GM12878 (cell line): Measurements from ENCODE around the gene NKD2. TPM values are rescaled to one million over a fixed set of nuclear protein-coding genes. Genes with fewer than 3 reads are reported as not detected.

ENCODE experiments used
- ATAC-seq: fragments of 200-7000 bp; cut with Tn5 transposase; 3 replicates; pipeline ENCODE4 v1.9.1; 2020; ENCODE audit warnings: mild to moderate bottlenecking, moderate library complexity
- BruUV-seq: library from RNA; stranded (reverse); fragments of 400-500 nt; replicated peaks from 2 replicates; lab custom pipeline; 2021; lab: Mats Ljungman, UMichigan
- CTCF ChIA-PET: fragments of 300-600 bp; sonication (Branson Sonifier 250); formaldehyde crosslinking; extraction: SDS; loops from one replicate; lab custom pipeline; 2021; ENCODE audit warnings: inconsistent platforms; lab: Yijun Ruan, JAX
- POLR2A ChIA-PET: fragments of 350-600 bp; formaldehyde crosslinking; extraction: SDS; loops from one replicate; lab custom pipeline; 2021; ENCODE audit warnings: inconsistent platforms; lab: Charles Lee
- RAD21 ChIA-PET: fragments of 300-600 bp; sonication (Branson Sonifier 250); formaldehyde crosslinking; loops from one replicate; lab custom pipeline; 2023; ENCODE audit warnings: antibody characterized with exemption; ENCODE audit not compliant: unreplicated experiment; lab: Charles Lee
- SMC1A ChIA-PET: fragments of 300-600 bp; sonication (Branson Sonifier 250); formaldehyde crosslinking; loops from one replicate; lab custom pipeline; 2023; ENCODE audit not compliant: unreplicated experiment, uncharacterized antibody; lab: Charles Lee
- DNase-seq: peaks from one replicate; pipeline ENCODE4 v3.0.0-alpha.2; 2011; ENCODE audit warnings: low read depth, low spot score
- FAIRE-seq: peaks from 3 replicates; lab custom pipeline; 2011; peaks lifted over from hg19 to GRCh38; lab: Jason Lieb, UNC
- H2AFZ ChIP-seq: 2 replicates; pipeline ENCODE4 v1.6.0; 2011; ENCODE audit warnings: low read depth, low read length, control low read depth; ENCODE audit not compliant: control insufficient read depth
- H3K27ac ChIP-seq: 2 replicates; pipeline ENCODE4 v1.5.1; 2011; ENCODE audit warnings: control low read depth; ENCODE audit not compliant: control insufficient read depth, insufficient read depth
- H3K27me3 ChIP-seq, 2 experiments: replicated peaks in 1 of 2; 2 replicates each; pipeline versions ENCODE4 v1.6.0 to v1.6.1; 2011; ENCODE audit warnings: low read length in 1 of 2; ENCODE audit not compliant: control insufficient read depth in 2 of 2, insufficient read depth in 2 of 2
- H3K36me3 ChIP-seq, 2 experiments: 2 replicates each; pipeline ENCODE4 v1.5.1; 2011; ENCODE audit warnings: low read length in 1 of 2; ENCODE audit not compliant: control insufficient read depth in 2 of 2, insufficient read depth in 2 of 2
- H3K4me1 ChIP-seq: 2 replicates; pipeline ENCODE4 v1.6.1; 2011; ENCODE audit warnings: mild to moderate bottlenecking, low read length, moderate library complexity, mixed read lengths; ENCODE audit not compliant: control insufficient read depth, insufficient read depth
- H3K4me2 ChIP-seq: 2 replicates; pipeline ENCODE4 v1.6.0; 2011; ENCODE audit warnings: control low read depth; ENCODE audit not compliant: control insufficient read depth, insufficient read depth
- H3K4me3 ChIP-seq: fragments of 200-600 bp; sonication (generic); 2 replicates; pipeline ENCODE4 v1.5.1; 2016
- H3K79me2 ChIP-seq: 2 replicates; pipeline ENCODE4 v1.6.0; 2011; ENCODE audit warnings: low read length; ENCODE audit not compliant: control insufficient read depth, insufficient read depth
- H3K9ac ChIP-seq: 2 replicates; pipeline ENCODE4 v1.8.0; 2011; ENCODE audit warnings: low read length, control low read depth, mixed read lengths; ENCODE audit not compliant: control insufficient read depth, insufficient read depth
- H3K9me3 ChIP-seq: replicated peaks from 3 replicates; pipeline ENCODE4 v1.5.1; 2011; ENCODE audit warnings: mild to moderate bottlenecking, low read length; ENCODE audit not compliant: control insufficient read depth, insufficient read depth
- H4K20me1 ChIP-seq: 2 replicates; pipeline ENCODE4 v1.6.0; 2011; ENCODE audit not compliant: control insufficient read depth, insufficient read depth
- GATAD2B ChIP-seq: fragments of 450-650 bp; conservative IDR thresholded peaks from 2 replicates; pipeline ENCODE4 v1.6.1; 2017; ENCODE audit warnings: low read depth, mild to moderate bottlenecking, moderate library complexity
- WGBS: methylation state at CpG from one replicate; pipeline ENCODE4 v1.1.6; 2016; ENCODE audit warnings: low lambda C conversion rate; ENCODE audit not compliant: insufficient replicate concordance, insufficient coverage; ENCODE audit errors: missing lambda C conversion rate; 5-methylcytosine and 5-hydroxymethylcytosine counted together
- in situ Hi-C: fragments of 300-500 bp; cut with MboI; formaldehyde crosslinking; loops from 9 replicates; pipeline ENCODE4 v1.14.3; 2018; ENCODE audit warnings: mixed read lengths
- intact Hi-C: fragments of 100-400 bp; cut with micrococcal nuclease; formaldehyde crosslinking; loops from one replicate; pipeline ENCODE4 v1.14.2; 2022; ENCODE audit not compliant: unreplicated experiment
- polyA plus RNA-seq, 11 experiments: library from polyadenylated mRNA; depleted of rRNA in 4 of 11; unstranded in 6 of 11; stranded (reverse) in 5 of 11; fragments of >200 nt; fragmentation: Nextera tagmentation in 4 of 11; fragmentation: Illumina TruSeq in 1 of 11; extraction: Ambion mirVana in 4 of 11; extraction: Trizol in 1 of 11; gene quantifications; 1 replicate in 1 of 11; 2 replicates in 10 of 11; pipeline versions ENCODE4 v1.2.1 to v1.2.3, GENCODE V29; 2011 to 2016; ENCODE audit warnings: inconsistent platforms in 2 of 11, missing spikeins in 2 of 11, low read depth in 1 of 11
- total RNA-seq, 4 experiments: library from RNA; depleted of rRNA in 3 of 4; stranded (reverse); fragments of >200 nt in 3 of 4; fragmentation: Illumina TruSeq in 1 of 4; extraction: Trizol in 1 of 4; gene quantifications; 2 replicates each; pipeline versions ENCODE4 v1.2.1 to v1.2.3, GENCODE V29; 2013 to 2021
- TF ChIP-seq, protein P1 (sequence below): fragments of 450-650 bp; conservative IDR thresholded peaks from 2 replicates; pipeline ENCODE4 v1.6.1; 2017; ENCODE audit warnings: mild to moderate bottlenecking, moderate library complexity
- TF ChIP-seq, protein P2 (sequence below): IDR thresholded peaks from 2 replicates; pipeline ENCODE4 v1.6.1; 2011; ENCODE audit warnings: mild to moderate bottlenecking, low read depth, low read length, moderate library complexity; ENCODE audit not compliant: insufficient replicate concordance
- TF ChIP-seq, protein P3 (sequence below): IDR thresholded peaks from 2 replicates; pipeline ENCODE4 v1.6.1; 2012; ENCODE audit warnings: mild to moderate bottlenecking, low read depth, low read length

Gene NKD2
- total and polyA plus RNA-seq, 10 of the 15 experiments (the other 5 are each of a cell fraction or from before 2014, with no cell fraction given) = 0.20 to 0.83 (median 0.26) TPM; not detected in 7

DNA sequence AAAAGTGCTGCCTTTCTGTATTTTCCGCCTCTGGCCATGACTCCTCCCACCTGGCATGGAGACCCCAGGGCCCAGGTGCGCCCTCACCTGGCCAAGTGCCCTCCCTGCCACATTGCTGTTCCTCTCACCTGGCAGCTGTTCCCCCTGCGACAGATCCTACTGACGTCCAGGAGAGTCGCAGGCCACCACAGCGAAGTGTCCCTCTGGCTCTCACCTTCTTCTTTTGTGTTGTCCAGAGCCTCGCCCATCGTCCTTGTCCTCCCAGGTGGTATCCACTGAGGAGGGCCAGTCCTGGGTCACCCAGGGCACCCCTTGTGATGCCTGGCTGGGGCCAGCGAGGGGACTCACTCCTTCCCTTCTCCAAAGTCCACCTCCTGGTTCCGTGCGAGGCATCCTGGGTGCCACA, 2.6 kb downstream of the NKD2 start (continued):
- TF ChIP-seq, protein P1, sequence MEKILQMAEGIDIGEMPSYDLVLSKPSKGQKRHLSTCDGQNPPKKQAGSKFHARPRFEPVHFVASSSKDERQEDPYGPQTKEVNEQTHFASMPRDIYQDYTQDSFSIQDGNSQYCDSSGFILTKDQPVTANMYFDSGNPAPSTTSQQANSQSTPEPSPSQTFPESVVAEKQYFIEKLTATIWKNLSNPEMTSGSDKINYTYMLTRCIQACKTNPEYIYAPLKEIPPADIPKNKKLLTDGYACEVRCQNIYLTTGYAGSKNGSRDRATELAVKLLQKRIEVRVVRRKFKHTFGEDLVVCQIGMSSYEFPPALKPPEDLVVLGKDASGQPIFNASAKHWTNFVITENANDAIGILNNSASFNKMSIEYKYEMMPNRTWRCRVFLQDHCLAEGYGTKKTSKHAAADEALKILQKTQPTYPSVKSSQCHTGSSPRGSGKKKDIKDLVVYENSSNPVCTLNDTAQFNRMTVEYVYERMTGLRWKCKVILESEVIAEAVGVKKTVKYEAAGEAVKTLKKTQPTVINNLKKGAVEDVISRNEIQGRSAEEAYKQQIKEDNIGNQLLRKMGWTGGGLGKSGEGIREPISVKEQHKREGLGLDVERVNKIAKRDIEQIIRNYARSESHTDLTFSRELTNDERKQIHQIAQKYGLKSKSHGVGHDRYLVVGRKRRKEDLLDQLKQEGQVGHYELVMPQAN = no peak
- TF ChIP-seq, all 136 proteins: peak for 3

DNA sequence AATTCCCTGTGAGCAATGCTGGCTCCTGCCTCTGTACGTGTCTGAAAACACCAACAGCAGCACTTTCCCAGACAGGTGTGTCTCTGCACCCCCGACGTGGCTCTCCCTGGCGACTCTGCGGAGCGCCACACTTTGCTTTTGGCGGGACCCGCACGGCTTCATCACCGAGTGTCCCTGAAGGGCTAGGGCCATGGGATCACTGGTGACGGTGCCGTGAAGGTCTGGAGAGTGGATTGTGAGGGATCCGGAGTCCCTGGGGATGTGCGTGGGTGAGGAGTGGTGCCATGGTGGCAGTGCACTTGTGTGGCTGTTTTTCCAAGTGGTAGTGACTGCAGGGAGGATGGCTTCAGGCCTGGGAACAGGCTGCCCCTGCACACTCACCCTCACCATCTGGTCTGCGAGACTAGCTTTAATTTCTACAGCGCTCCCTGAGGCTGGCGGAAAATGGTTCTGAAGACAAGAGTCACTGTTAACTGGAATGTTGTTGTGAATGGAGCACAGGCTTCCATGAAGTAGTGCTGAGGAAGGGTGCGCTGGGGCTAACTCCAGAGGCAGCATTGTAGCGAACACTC, 3.2 kb downstream of the NKD2 start:
- Histone ChIP-seq H3K4me1 (no peaks in the 10 kb centered on the region), H3K9ac (no peak overlapping the region), H3K27ac (no peak overlapping the region), H2AFZ (no peak overlapping the region), H3K27me3 (peaks cover 2 to 3% of the 10 kb centered on the region in 2 experiments; a peak in 3 of 4 replicates), H4K20me1 (no peaks in the 10 kb centered on the region), H3K9me3 (no peaks in the 10 kb centered on the region), H3K79me2 (no peaks in the 10 kb centered on the region), H3K4me2 (no peak overlapping the region)
- BruUV-seq = no TSS peak
- intact Hi-C loops = loop anchor here (10.0 kb wide), 1 partner anchor 133 kb away; no protein-coding TSS in a partner anchor
- ChIA-PET POLR2A (no interaction called here), RAD21 (no interaction called here), SMC1A (no interaction called here)
- ATAC-seq (no peak), FAIRE-seq (no peak)
- in situ Hi-C loops = loop anchor here (5.0 kb wide), 1 partner anchor 90 kb away; no protein-coding TSS in a partner anchor
- WGBS = 75% methylated on average over 19 of the region's 19 CpGs
- no peak for TF ChIP-seq GATAD2B
- TF ChIP-seq, protein P2, sequence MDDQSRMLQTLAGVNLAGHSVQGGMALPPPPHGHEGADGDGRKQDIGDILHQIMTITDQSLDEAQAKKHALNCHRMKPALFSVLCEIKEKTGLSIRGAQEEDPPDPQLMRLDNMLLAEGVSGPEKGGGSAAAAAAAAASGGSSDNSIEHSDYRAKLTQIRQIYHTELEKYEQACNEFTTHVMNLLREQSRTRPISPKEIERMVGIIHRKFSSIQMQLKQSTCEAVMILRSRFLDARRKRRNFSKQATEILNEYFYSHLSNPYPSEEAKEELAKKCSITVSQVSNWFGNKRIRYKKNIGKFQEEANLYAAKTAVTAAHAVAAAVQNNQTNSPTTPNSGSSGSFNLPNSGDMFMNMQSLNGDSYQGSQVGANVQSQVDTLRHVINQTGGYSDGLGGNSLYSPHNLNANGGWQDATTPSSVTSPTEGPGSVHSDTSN = no peak
- TF ChIP-seq, protein P3, sequence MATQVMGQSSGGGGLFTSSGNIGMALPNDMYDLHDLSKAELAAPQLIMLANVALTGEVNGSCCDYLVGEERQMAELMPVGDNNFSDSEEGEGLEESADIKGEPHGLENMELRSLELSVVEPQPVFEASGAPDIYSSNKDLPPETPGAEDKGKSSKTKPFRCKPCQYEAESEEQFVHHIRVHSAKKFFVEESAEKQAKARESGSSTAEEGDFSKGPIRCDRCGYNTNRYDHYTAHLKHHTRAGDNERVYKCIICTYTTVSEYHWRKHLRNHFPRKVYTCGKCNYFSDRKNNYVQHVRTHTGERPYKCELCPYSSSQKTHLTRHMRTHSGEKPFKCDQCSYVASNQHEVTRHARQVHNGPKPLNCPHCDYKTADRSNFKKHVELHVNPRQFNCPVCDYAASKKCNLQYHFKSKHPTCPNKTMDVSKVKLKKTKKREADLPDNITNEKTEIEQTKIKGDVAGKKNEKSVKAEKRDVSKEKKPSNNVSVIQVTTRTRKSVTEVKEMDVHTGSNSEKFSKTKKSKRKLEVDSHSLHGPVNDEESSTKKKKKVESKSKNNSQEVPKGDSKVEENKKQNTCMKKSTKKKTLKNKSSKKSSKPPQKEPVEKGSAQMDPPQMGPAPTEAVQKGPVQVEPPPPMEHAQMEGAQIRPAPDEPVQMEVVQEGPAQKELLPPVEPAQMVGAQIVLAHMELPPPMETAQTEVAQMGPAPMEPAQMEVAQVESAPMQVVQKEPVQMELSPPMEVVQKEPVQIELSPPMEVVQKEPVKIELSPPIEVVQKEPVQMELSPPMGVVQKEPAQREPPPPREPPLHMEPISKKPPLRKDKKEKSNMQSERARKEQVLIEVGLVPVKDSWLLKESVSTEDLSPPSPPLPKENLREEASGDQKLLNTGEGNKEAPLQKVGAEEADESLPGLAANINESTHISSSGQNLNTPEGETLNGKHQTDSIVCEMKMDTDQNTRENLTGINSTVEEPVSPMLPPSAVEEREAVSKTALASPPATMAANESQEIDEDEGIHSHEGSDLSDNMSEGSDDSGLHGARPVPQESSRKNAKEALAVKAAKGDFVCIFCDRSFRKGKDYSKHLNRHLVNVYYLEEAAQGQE = no peak
- TF ChIP-seq, all 136 proteins: peak for 0
- no peak overlapping the region for H3K4me3 ChIP-seq
- H3K36me3 ChIP-seq = no peaks in the 10 kb centered on the region
- CTCF ChIA-PET = interaction anchor here (1.2 to 2.1 kb wide), 3 partner anchors 61 to 163 kb away, joined by 3 to 15 read pairs (median 3); no protein-coding TSS in a partner anchor
- DNase-seq = no peak
